ENCODE results near the gene ADGRG6.

The ADGRG6 gene

DNA sequence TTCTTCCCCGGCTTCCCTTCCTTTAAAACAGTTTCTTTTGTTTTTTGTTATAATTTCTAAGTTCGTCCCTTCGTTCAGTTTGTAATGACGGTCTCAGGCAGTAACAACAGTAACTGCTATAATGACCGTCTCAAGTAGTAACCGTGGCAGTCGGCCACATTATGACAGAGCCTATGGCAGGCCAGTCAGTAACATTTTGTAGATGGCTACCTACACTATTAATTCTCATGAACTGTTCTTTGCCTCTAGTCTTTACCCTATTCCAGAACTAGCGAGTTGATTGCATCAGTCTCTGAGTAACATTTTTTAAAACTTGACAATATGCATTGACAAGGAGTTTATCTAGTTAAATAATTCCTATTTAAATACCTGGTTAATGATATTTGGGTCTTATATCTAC lies 43.0 kb upstream of the ADGRG6 start:
- Histone ChIP-seq H2BK5ac (ENCODE audit: low read depth, low read length, poor library complexity, severe bottlenecking) (no peak overlapping the region), H4K91ac (ENCODE audit: low read length) (no peak overlapping the region), H3K23ac (ENCODE audit: low read length in 2 of 2) (no peak overlapping the region), H3K4me1 (ENCODE audit: control insufficient read depth, insufficient read depth, low read depth, low read length) (no peaks in the 10 kb centered on the region), H3K4me3 (ENCODE audit: insufficient read depth in 1 of 2, low read depth in 1 of 2, low read length in 2 of 2) (no peak overlapping the region), H3K4ac (ENCODE audit: low read depth in 1 of 2, low read length in 2 of 2) (no peak overlapping the region), H2BK120ac (ENCODE audit: low read depth, low read length) (no peak overlapping the region), H2BK12ac (ENCODE audit: low read length in 2 of 2) (no peak overlapping the region), H2BK15ac (ENCODE audit: low read depth, poor library complexity, severe bottlenecking) (no peak overlapping the region), H3K36me3 (ENCODE audit: control insufficient read depth in 1 of 2, insufficient read depth in 2 of 2, low read depth in 1 of 2, low read length in 2 of 2) (no peaks in the 10 kb centered on the region), H3K27me3 (ENCODE audit: control insufficient read depth in 1 of 2, insufficient read depth in 1 of 2, low read length in 2 of 2) (no peaks in the 10 kb centered on the region), H3K4me2 (ENCODE audit: low read length, poor library complexity, severe bottlenecking) (no peak overlapping the region), H3K9me3 (ENCODE audit: control insufficient read depth, low read length) (no peaks in the 10 kb centered on the region), H3K27ac (ENCODE audit: low read length, poor library complexity, severe bottlenecking) (no peak overlapping the region), H4K8ac (ENCODE audit: low read length) (no peak overlapping the region), H3K18ac (ENCODE audit: low read depth in 1 of 2, low read length in 2 of 2) (no peak overlapping the region), H3K79me1 (replicated peaks; ENCODE audit: low read length, poor library complexity, severe bottlenecking) (no peaks in the 10 kb centered on the region), H3K9ac (ENCODE audit: low read length) (no peak overlapping the region), H2AK5ac (ENCODE audit: low read length, severe bottlenecking) (no peak overlapping the region), H2AFZ (ENCODE audit: low read depth, low read length) (no peak overlapping the region), H3K14ac (ENCODE audit: low read length in 2 of 2) (no peak overlapping the region)
- no peak for DNase-seq
- WGBS = over 99% methylated on average over 7 of the region's 8 CpGs

DNA sequence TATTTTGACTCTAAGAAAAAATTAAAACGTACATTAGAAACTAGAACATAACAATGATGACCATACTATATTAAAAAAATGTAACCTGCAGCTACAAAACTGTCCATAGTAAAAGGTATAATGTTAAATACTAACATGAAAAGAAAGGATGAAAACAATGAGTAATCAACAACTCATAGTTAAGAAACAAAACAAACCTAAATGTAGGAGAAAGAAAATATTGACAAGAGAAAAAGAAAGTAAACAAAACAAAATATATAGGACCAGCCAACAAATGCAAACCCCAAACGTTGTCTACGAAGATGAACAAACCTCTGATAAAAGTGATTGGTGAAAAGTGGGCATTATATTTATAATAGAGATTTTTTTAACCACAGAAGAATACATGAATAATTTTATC lies 41.1 kb upstream of the ADGRG6 start:
- Histone ChIP-seq H3K14ac (ENCODE audit: low read length in 2 of 2) (no peak overlapping the region), H3K27ac (ENCODE audit: low read length, poor library complexity, severe bottlenecking) (no peak overlapping the region), H2AK5ac (ENCODE audit: low read length, severe bottlenecking) (no peak overlapping the region), H3K27me3 (ENCODE audit: control insufficient read depth in 1 of 2, insufficient read depth in 1 of 2, low read length in 2 of 2) (no peaks in the 10 kb centered on the region), H4K91ac (ENCODE audit: low read length) (no peak overlapping the region), H2AFZ (ENCODE audit: low read depth, low read length) (no peak overlapping the region), H2BK12ac (ENCODE audit: low read length in 2 of 2) (no peak overlapping the region), H3K36me3 (ENCODE audit: control insufficient read depth in 1 of 2, insufficient read depth in 2 of 2, low read depth in 1 of 2, low read length in 2 of 2) (no peaks in the 10 kb centered on the region), H4K8ac (ENCODE audit: low read length) (no peak overlapping the region), H3K4ac (ENCODE audit: low read depth in 1 of 2, low read length in 2 of 2) (no peak overlapping the region), H3K4me2 (ENCODE audit: low read length, poor library complexity, severe bottlenecking) (no peak overlapping the region), H3K18ac (ENCODE audit: low read depth in 1 of 2, low read length in 2 of 2) (no peak overlapping the region), H2BK15ac (ENCODE audit: low read depth, poor library complexity, severe bottlenecking) (no peak overlapping the region), H2BK120ac (ENCODE audit: low read depth, low read length) (no peak overlapping the region), H3K4me3 (ENCODE audit: insufficient read depth in 1 of 2, low read depth in 1 of 2, low read length in 2 of 2) (no peak overlapping the region), H3K4me1 (ENCODE audit: control insufficient read depth, insufficient read depth, low read depth, low read length) (no peaks in the 10 kb centered on the region), H3K23ac (ENCODE audit: low read length in 2 of 2) (no peak overlapping the region), H3K9me3 (ENCODE audit: control insufficient read depth, low read length) (no peaks in the 10 kb centered on the region), H3K9ac (ENCODE audit: low read length) (no peak overlapping the region), H2BK5ac (ENCODE audit: low read depth, low read length, poor library complexity, severe bottlenecking) (no peak overlapping the region), H3K79me1 (replicated peaks; ENCODE audit: low read length, poor library complexity, severe bottlenecking) (no peaks in the 10 kb centered on the region)
- no peak for DNase-seq
- no CpG with 5 or more reads among the region's 3 CpGs for WGBS

DNA sequence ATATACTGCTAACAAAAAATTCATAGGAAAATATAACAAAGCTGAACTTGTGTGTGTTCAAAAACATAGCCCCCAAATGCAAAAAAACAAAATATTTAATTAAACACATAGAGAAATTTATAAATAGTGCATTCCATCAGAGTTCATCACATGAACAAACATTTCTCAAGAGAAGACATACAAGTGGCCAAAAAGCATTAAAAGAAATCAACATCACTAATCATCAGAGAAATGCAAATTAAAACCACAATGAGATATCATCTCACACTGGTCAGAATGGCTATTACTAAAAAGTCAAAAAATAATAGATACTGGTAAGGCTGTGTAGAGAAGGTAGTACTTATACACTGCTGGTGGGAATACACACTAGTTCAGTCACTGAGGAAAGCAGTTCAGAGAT lies 39.6 kb upstream of the ADGRG6 start:
- H3K4ac ChIP-seq (ENCODE audit: low read depth in 1 of 2, low read length in 2 of 2) = no peak overlapping the region
- H3K36me3 ChIP-seq (ENCODE audit: control insufficient read depth in 1 of 2, insufficient read depth in 2 of 2, low read depth in 1 of 2, low read length in 2 of 2) = no peaks in the 10 kb centered on the region
- no peak overlapping the region for H2BK15ac ChIP-seq (ENCODE audit: low read depth, poor library complexity, severe bottlenecking)
- no peak overlapping the region for H3K23ac ChIP-seq (ENCODE audit: low read length in 2 of 2)
- no peak overlapping the region for H3K9ac ChIP-seq (ENCODE audit: low read length)
- no peaks in the 10 kb centered on the region for H3K4me1 ChIP-seq (ENCODE audit: control insufficient read depth, insufficient read depth, low read depth, low read length)
- no peaks in the 10 kb centered on the region for H3K9me3 ChIP-seq (ENCODE audit: control insufficient read depth, low read length)
- H3K4me3 ChIP-seq (ENCODE audit: insufficient read depth in 1 of 2, low read depth in 1 of 2, low read length in 2 of 2) = no peak overlapping the region
- H2AFZ ChIP-seq (ENCODE audit: low read depth, low read length) = no peak overlapping the region
- no peak overlapping the region for H2BK12ac ChIP-seq (ENCODE audit: low read length in 2 of 2)
- H3K79me1 ChIP-seq (replicated peaks; ENCODE audit: low read length, poor library complexity, severe bottlenecking) = no peaks in the 10 kb centered on the region
- H3K27me3 ChIP-seq (ENCODE audit: control insufficient read depth in 1 of 2, insufficient read depth in 1 of 2, low read length in 2 of 2) = no peaks in the 10 kb centered on the region
- no peak overlapping the region for H4K8ac ChIP-seq (ENCODE audit: low read length)
- H3K18ac ChIP-seq (ENCODE audit: low read depth in 1 of 2, low read length in 2 of 2) = no peak overlapping the region
- no peak overlapping the region for H4K91ac ChIP-seq (ENCODE audit: low read length)
- H2BK5ac ChIP-seq (ENCODE audit: low read depth, low read length, poor library complexity, severe bottlenecking) = no peak overlapping the region
- no peak overlapping the region for H3K4me2 ChIP-seq (ENCODE audit: low read length, poor library complexity, severe bottlenecking)
- no peak overlapping the region for H3K27ac ChIP-seq (ENCODE audit: low read length, poor library complexity, severe bottlenecking)
- H3K14ac ChIP-seq (ENCODE audit: low read length in 2 of 2) = no peak overlapping the region
- H2AK5ac ChIP-seq (ENCODE audit: low read length, severe bottlenecking) = no peak overlapping the region
- no peak for DNase-seq
- no peak overlapping the region for H2BK120ac ChIP-seq (ENCODE audit: low read depth, low read length)

DNA sequence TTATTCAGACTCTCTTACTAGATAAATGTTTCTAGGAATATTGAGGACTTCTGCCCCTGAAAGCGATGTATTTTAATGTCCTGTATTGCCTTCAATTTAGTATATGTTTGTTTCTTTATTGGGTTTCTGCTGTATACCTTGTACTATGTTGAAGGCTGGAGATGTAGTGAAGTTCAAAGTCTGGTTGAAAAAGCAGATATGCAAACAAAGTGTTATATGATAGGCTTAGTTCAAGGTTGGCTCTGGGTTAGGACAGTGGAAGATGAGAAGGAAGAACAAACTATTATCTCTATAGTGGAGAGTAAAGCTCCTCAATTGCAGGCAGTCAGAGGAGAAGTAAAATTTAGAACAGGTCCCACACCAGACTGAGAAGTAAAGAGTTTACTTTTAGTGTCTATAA lies 36.3 kb upstream of the ADGRG6 start:
- Histone ChIP-seq H3K36me3 (ENCODE audit: control insufficient read depth in 1 of 2, insufficient read depth in 2 of 2, low read depth in 1 of 2, low read length in 2 of 2) (no peaks in the 10 kb centered on the region), H3K79me1 (replicated peaks; ENCODE audit: low read length, poor library complexity, severe bottlenecking) (no peaks in the 10 kb centered on the region), H3K27me3 (ENCODE audit: control insufficient read depth in 1 of 2, insufficient read depth in 1 of 2, low read length in 2 of 2) (no peaks in the 10 kb centered on the region), H3K4me3 (ENCODE audit: insufficient read depth in 1 of 2, low read depth in 1 of 2, low read length in 2 of 2) (no peak overlapping the region), H3K4ac (ENCODE audit: low read depth in 1 of 2, low read length in 2 of 2) (no peak overlapping the region), H3K4me2 (ENCODE audit: low read length, poor library complexity, severe bottlenecking) (no peak overlapping the region), H3K9ac (ENCODE audit: low read length) (no peak overlapping the region), H3K14ac (ENCODE audit: low read length in 2 of 2) (no peak overlapping the region), H3K9me3 (ENCODE audit: control insufficient read depth, low read length) (no peaks in the 10 kb centered on the region), H3K18ac (ENCODE audit: low read depth in 1 of 2, low read length in 2 of 2) (no peak overlapping the region), H2BK12ac (ENCODE audit: low read length in 2 of 2) (no peak overlapping the region), H3K27ac (ENCODE audit: low read length, poor library complexity, severe bottlenecking) (no peak overlapping the region), H4K8ac (ENCODE audit: low read length) (no peak overlapping the region), H4K91ac (ENCODE audit: low read length) (no peak overlapping the region), H2BK120ac (ENCODE audit: low read depth, low read length) (no peak overlapping the region), H2BK5ac (ENCODE audit: low read depth, low read length, poor library complexity, severe bottlenecking) (no peak overlapping the region), H3K23ac (ENCODE audit: low read length in 2 of 2) (no peak overlapping the region), H2AFZ (ENCODE audit: low read depth, low read length) (no peak overlapping the region), H3K4me1 (ENCODE audit: control insufficient read depth, insufficient read depth, low read depth, low read length) (no peaks in the 10 kb centered on the region), H2AK5ac (ENCODE audit: low read length, severe bottlenecking) (no peak overlapping the region), H2BK15ac (ENCODE audit: low read depth, poor library complexity, severe bottlenecking) (no peak overlapping the region)
- DNase-seq = no peak
- 96% methylated on average over 1 of the region's 1 CpG for WGBS
